HepG2 (cell line): ENCODE data around the gene BACH1. TPM values are rescaled to one million over a fixed set of nuclear protein-coding genes. Genes with fewer than 3 reads are reported as not detected.

Source experiments
- ATAC-seq: fragments of 200-7000 bp; cut with Tn5 transposase; 3 replicates; pipeline ENCODE4 v1.9.1; 2020; ENCODE audit warnings: mild to moderate bottlenecking, moderate library complexity
- BruUV-seq: library from RNA; stranded (reverse); fragments of 400-500 nt; replicated peaks from 2 replicates; lab custom pipeline; 2021; lab: Mats Ljungman, UMichigan
- CTCF ChIA-PET: fragments of 300-600 bp; formaldehyde crosslinking; extraction: SDS; loops from one replicate; lab custom pipeline; 2021; ENCODE audit warnings: low total read pairs, inconsistent platforms, low intra/inter-chr PET ratio; lab: Yijun Ruan, JAX
- POLR2A ChIA-PET: fragments of 350-600 bp; sonication (Branson Sonifier 250); formaldehyde crosslinking; loops from one replicate; lab custom pipeline; 2020; ENCODE audit warnings: antibody characterized with exemption, inconsistent platforms; lab: Yijun Ruan, JAX
- DNase-seq: peaks from one replicate; pipeline ENCODE4 v3.0.0-alpha.2; 2015; ENCODE audit warnings: low spot score
- FAIRE-seq: peaks from 3 replicates; lab custom pipeline; 2011; peaks lifted over from hg19 to GRCh38; lab: Jason Lieb, UNC
- H2AFZ ChIP-seq: one replicate; pipeline ENCODE4 v1.6.1; 2011; ENCODE audit warnings: low read length, inconsistent platforms
- H3K27ac ChIP-seq: fragments of 300-600 bp; 3 replicates; pipeline ENCODE4 v1.8.0; 2011; ENCODE audit warnings: mixed run types, mild to moderate bottlenecking, mixed read lengths, low read length, inconsistent platforms; ENCODE audit not compliant: insufficient read depth; ENCODE audit errors: extremely low read length
- H3K27me3 ChIP-seq, 2 experiments: fragments of 200-600 bp in 1 of 2; 2 replicates in 1 of 2; 3 replicates in 1 of 2; pipeline versions ENCODE4 v1.6.0 to v1.8.0; 2011; ENCODE audit warnings: low read length in 2 of 2, mild to moderate bottlenecking in 2 of 2, moderate library complexity in 2 of 2, inconsistent platforms in 1 of 2; ENCODE audit not compliant: insufficient read depth in 2 of 2, control insufficient read depth in 1 of 2
- H3K36me3 ChIP-seq, 2 experiments: fragments of 200-600 bp in 1 of 2; replicated peaks in 1 of 2; 2 replicates in 1 of 2; 3 replicates in 1 of 2; pipeline versions ENCODE4 v1.5.1 to v1.8.0; 2011; ENCODE audit warnings: low read length in 2 of 2, inconsistent platforms in 1 of 2; ENCODE audit not compliant: insufficient read depth in 2 of 2, control insufficient read depth in 1 of 2
- H3K4me1 ChIP-seq: 2 replicates; pipeline ENCODE4 v1.5.1; 2012; ENCODE audit warnings: low read length, inconsistent platforms; ENCODE audit not compliant: insufficient read depth
- H3K4me2 ChIP-seq: 2 replicates; pipeline ENCODE4 v1.6.0; 2011; ENCODE audit warnings: low read depth, low read length, inconsistent platforms
- H3K4me3 ChIP-seq, 3 experiments: fragments of 200-600 bp in 1 of 3; sonication (generic), shearing (Covaris generic) in 1 of 3; replicated peaks in 1 of 3; 2 replicates each; pipeline ENCODE4 v1.5.1; 2011 to 2016; ENCODE audit warnings: low read length in 3 of 3, inconsistent platforms in 2 of 3, low read depth in 2 of 3, mild to moderate bottlenecking in 2 of 3, control low read depth in 1 of 3, mixed read lengths in 1 of 3; ENCODE audit not compliant: insufficient read depth in 1 of 3
- H3K79me2 ChIP-seq: one replicate; pipeline ENCODE4 v1.6.1; 2011; ENCODE audit warnings: low read length, inconsistent platforms; ENCODE audit not compliant: insufficient read depth
- H3K9ac ChIP-seq: 2 replicates; pipeline ENCODE4 v1.6.0; 2011; ENCODE audit warnings: mild to moderate bottlenecking, low read depth, low read length, inconsistent platforms; ENCODE audit not compliant: insufficient read depth
- H3K9me3 ChIP-seq: 2 replicates; pipeline ENCODE4 v1.5.1; 2012; ENCODE audit warnings: mild to moderate bottlenecking, low read length
- H4K20me1 ChIP-seq: 2 replicates; pipeline ENCODE4 v1.6.0; 2011; ENCODE audit warnings: inconsistent platforms, mild to moderate bottlenecking, low read length, moderate library complexity; ENCODE audit not compliant: insufficient read depth
- ELK4 ChIP-seq: sonication (generic); formaldehyde crosslinking; IDR thresholded peaks from 2 replicates; pipeline ENCODE4 v1.9.0; 2021; ENCODE audit warnings: missing genetic modification reagents, borderline replicate concordance
- KLF6 ChIP-seq: IDR thresholded peaks from 2 replicates; pipeline ENCODE4 v1.8.0; 2016; ENCODE audit warnings: missing biosample characterization, missing genetic modification reagents
- RXRB ChIP-seq: IDR thresholded peaks from 2 replicates; pipeline ENCODE4 v1.6.1; 2016; ENCODE audit warnings: borderline replicate concordance, missing genetic modification reagents, missing compliant biosample characterization
- THRA ChIP-seq: sonication (generic); formaldehyde crosslinking; IDR thresholded peaks from 2 replicates; pipeline ENCODE4 v1.4.0; 2020; ENCODE audit warnings: missing genetic modification reagents, borderline replicate concordance
- ZMYM4 ChIP-seq: sonication (generic); formaldehyde crosslinking; IDR thresholded peaks from 2 replicates; pipeline ENCODE4 v1.8.1; 2023; ENCODE audit warnings: mild to moderate bottlenecking, missing genetic modification reagents
- WGBS: methylation state at CpG from one replicate; pipeline ENCODE4 v1.1.6; 2017; ENCODE audit warnings: low lambda C conversion rate; 5-methylcytosine and 5-hydroxymethylcytosine counted together
- in situ Hi-C: cut with HindIII; loops from 2 replicates; pipeline ENCODE4 v1.10.0; 2017; ENCODE audit warnings: low pct_unique_long_range_greater_than_20kb; ENCODE audit not compliant: extremely low pct_ligation_motif_present
- intact Hi-C: fragments of 100-400 bp; cut with micrococcal nuclease; formaldehyde crosslinking; loops from one replicate; pipeline ENCODE4 v1.10.0; 2022; ENCODE audit not compliant: unreplicated experiment
- polyA plus RNA-seq, 8 experiments: library from polyadenylated mRNA; depleted of rRNA in 3 of 8; stranded (reverse) in 7 of 8; unstranded in 1 of 8; fragments of >200 nt; fragmentation: Illumina TruSeq in 4 of 8; extraction: Trizol in 4 of 8; gene quantifications; 2 replicates each; pipeline versions ENCODE4 v1.2.1 to v1.2.3, GENCODE V29; 2011 to 2016; ENCODE audit warnings: low read depth in 4 of 8, missing spikeins in 1 of 8, mixed read lengths in 1 of 8; ENCODE audit not compliant: insufficient read depth in 1 of 8
- total RNA-seq, 5 experiments: library from RNA; depleted of rRNA; stranded (reverse); fragments of >200 nt; fragmentation: Illumina TruSeq; extraction: Trizol; gene quantifications; 2 replicates each; pipeline ENCODE4 v1.2.3, GENCODE V29; 2016; ENCODE audit warnings: low read depth in 1 of 5

Gene BACH1
- total and polyA plus RNA-seq, 2 of the 13 experiments (the other 11 are each of a cell fraction or from before 2014, with no cell fraction given), result 16.5 to 51.7 TPM

- Histone ChIP-seq H3K9me3 (no peaks in the 10 kb centered on the region), H3K36me3 (peaks cover 0 to 18% of the 10 kb centered on the region in 2 experiments; a peak in 4 of 5 replicates), H3K4me2 (no peak overlapping the region), H3K4me1 (peaks cover 24% of the 10 kb centered on the region), H3K27me3 (no peaks in the 10 kb centered on the region), H4K20me1 (no peaks in the 10 kb centered on the region), H3K79me2 (no peaks in the 10 kb centered on the region)
- DNase-seq, result peak; percentile 27
- BruUV-seq, result no TSS peak
- in situ Hi-C loops, result loop anchor here (5.0 kb wide), 1 partner anchor 185 kb away; no protein-coding TSS in a partner anchor
- WGBS, result 40% methylated on average over 4 of the region's 4 CpGs
- intact Hi-C loops, result loop anchor here (5.0 to 10.0 kb wide), 2 partner anchors 50 to 82 kb away; partner anchors contain the start of gene BACH1
- TF ChIP-seq THRA (CRISPR knock-in tag) (peak; percentile 74; the same call in 1 of the 2 replicates), KLF6 (CRISPR knock-in tag) (no peak), RXRB (0 out of 2 replicates have a peak, but pooled peaks have one; percentile 10), ZMYM4 (CRISPR knock-in tag) (peak; percentile 26; the same call in 1 of the 2 replicates), ELK4 (no peak)
- TF ChIP-seq, all 625 proteins: peak for 3
- ATAC-seq (peak; percentile 58), FAIRE-seq (no peak)
- CTCF ChIA-PET, result interaction anchor here (1.7 to 1.9 kb wide), 2 partner anchors 183 to 257 kb away, joined by 10 to 11 read pairs; no protein-coding TSS in a partner anchor
- Histone ChIP-seq H2AFZ (no peak overlapping the region), H3K9ac (no peak overlapping the region), H3K27ac (peak overlapping the region; percentile 18), H3K4me3 (no peak overlapping the region)
- POLR2A ChIA-PET, result no interaction called here
Measured at GRCh38 chr21:29347274-29347681, 48.6 kb downstream of the BACH1 start.
